GM18499 (cell line): Measurements from ENCODE around the gene SLC9A9.
A peak's percentile ranks its signal among the peaks of the same experiment; 100 is the strongest.

Experiments
- ATAC-seq: cut with Tn5 transposase; IDR thresholded peaks from one replicate; pipeline ENCODE4 v1.9.1; 2021; ENCODE audit warnings: moderate number of reproducible peaks; ENCODE audit not compliant: insufficient read depth, unreplicated experiment

SLC9A9 gene

DNA sequence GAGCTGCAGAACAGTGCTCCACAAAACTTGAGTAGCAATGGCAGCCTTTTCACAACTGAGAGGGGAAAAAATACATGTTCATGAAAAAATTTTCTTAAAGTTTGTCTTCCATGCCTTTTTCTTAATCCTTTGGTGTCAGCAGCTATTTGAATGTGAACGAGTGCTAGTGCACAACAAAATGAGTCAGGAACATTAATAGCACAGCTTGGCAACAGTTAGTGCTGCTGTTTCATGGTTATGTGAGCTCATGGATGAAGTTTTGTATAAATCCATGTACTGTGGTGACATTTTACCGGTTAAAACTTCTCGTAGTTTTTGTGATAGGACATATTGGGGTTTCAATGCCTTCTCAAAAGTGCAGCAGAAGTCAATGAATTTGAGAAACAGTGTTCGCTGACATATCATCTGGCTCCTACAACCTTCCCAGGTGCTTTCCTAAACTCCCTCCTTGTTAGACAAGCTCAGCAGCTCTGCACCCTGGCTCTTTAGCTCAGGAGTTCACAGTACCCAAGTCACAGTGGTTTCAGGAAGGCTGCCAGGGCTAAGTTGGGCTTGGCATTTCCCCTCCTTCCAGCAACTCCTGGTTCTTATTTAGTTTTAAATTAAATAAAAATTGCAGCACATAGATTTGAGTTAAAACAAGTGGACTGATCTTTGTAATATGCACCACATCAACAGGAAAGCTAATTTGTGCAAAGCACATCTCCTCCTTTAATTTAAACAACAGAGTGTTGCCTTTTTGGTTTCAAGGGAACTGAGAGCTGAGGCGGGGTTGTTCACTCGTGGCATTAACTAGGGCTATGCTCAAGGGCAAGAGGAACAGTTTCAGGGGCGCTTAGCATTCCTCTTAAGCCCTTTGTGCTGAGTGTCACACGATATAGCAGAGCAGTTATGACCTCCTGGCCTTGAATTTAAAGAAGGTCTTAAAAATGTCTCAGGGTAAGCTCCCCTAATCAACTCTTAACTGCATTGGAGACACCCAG lies 365.9 kb downstream of the SLC9A9 start:
- ATAC-seq = no peak

DNA sequence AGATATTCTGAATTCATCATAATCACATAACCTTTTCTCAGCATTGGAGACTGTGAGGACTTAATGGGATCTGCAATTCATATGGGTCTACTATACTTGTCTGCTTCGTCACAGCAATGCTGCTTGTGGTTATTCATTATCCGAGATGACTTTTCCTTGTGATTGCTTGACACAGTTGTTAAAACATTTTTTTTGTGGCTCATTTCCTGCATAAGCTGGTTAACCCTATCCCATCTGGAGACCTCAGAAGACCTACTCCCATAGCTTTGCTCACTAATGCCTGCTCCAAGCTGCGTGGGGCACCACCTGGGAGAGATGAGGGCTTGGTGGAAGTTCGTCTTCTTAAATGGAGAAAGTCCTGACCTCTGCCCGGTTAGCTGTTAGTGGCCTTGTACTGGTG lies 367.9 kb downstream of the SLC9A9 start:
- ATAC-seq = no peak

GRCh38 chr3:143479727-143480126 lies 368.5 kb downstream of the SLC9A9 start:
- ATAC-seq = no peak

GRCh38 chr3:143478115-143478693 lies 370.1 kb downstream of the SLC9A9 start:
- no peak for ATAC-seq

- ATAC-seq = no peak
Observed at GRCh38 chr3:143476965-143477640, 371.2 kb downstream of the SLC9A9 start.

- ATAC-seq = no peak
Observed at GRCh38 chr3:143475981-143476380, 372.3 kb downstream of the SLC9A9 start.

GRCh38 chr3:143472731-143473523 lies 375.3 kb downstream of the SLC9A9 start:
- ATAC-seq = no peak

DNA sequence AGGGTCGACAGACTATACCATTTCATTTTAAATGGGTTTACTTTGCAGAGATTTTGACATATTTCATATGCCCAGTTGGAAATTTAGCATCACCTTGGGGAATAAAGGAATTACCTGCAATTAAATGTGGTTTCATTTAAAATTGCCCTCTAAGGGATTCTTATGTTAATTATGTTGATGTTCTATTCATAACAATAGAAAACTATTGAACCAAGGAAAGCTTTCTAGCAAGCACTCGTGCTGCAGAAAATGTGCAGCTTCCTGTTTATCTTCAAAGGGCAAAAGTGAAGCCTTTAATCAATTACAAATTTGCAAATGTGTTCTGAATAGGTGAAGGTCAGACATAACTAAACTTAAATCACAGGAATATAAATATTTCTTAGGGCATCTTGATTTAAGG lies 376.6 kb downstream of the SLC9A9 start:
- no peak for ATAC-seq

DNA sequence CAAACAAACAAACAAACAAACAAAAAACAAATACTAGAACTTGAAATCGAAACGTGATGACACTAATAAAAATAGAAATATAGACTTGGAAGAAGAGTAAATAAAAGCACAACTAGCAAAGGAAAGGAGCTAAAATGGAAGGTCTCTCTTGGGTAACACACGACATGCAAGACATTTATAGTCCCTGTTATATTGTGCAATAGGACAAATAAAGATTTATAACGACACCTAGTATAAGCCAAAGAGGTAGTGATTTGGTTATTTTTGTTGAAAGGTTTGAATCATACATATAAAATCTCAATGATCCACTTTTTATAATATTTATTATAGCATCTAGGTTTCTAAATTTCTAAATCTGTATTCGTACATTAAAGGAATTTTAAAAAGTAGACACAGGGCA lies 379.1 kb downstream of the SLC9A9 start:
- no peak for ATAC-seq

- ATAC-seq = no peak
Observed at GRCh38 chr3:143465666-143466065, 382.6 kb downstream of the SLC9A9 start.

DNA sequence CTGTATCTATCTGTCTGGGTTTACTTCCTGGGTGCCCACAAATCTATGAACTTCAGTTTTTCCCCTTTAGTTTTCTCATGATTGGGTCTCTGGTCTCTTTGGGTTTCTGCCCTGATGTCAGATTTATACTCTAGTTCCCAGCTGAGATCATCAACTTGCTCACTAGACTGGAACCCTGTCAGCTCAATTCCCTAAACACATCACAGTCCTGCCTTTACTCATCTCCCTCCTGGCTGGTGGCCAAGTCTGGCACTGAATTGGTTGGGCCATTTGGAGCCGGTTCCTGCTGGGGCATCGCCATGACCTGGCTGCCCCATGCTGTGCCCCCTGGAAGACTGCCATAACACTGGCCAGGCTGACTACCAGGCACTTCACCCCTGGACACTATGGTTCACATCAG lies 383.4 kb downstream of the SLC9A9 start:
- no peak for ATAC-seq

- no peak for ATAC-seq
Observed at GRCh38 chr3:143455480-143455879, 392.8 kb downstream of the SLC9A9 start.

DNA sequence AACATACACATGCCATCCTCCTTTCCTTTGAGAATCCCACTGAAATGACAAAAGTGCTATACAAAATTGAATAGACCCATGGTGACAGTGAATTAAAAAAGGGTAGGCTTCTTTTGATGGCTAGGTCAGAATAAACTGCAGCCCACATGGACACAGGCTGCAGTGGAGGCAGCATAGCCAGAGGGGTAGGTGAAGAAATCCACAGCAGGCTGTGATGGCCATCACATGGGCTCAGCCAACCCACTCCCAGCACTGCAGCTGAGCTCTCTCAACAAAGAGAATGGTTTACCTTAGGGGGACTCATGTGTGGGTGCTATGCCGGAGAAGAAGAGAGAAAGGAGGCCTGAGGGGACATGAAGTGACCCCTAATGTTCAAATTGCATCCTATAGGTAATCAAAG lies 397.6 kb downstream of the SLC9A9 start:
- ATAC-seq = no peak

DNA sequence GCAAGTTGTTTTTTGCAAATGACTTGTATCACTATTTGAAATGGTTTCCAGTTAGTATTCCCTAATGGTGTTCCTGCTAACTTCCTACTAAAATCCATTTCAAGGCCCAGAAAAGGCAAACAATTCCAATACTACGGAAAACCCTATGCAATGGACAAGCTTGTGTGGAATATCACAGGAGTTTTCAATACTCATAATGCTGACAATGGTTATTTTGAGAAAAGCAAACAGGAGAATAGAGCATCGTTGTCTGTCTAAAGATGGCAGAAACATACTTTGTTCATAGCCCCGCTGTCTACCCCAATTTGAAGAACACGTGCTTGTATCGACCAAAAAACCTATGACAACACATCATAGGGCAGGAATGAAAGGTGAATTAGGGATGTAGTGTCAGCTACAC lies 400.8 kb downstream of the SLC9A9 start:
- no peak for ATAC-seq

DNA sequence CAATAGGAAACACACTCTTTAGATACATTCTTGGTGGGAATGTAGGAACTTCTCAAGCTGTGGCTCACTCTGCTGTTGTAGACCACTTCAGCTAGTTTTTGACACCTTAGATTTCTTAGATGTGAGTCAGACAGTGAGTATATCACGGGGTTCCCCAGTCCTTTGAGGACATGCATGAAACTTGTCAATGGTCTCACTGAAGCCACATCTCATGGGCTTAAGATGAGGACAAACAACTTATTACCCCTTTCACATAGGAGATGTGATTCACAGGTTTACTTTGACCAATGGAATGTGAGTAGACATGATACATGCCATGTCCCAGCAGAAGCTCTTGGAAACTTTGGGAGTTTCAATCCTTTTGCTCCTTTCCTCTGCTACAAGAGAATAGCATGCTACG lies 403.1 kb downstream of the SLC9A9 start:
- peak; percentile 89 for ATAC-seq

DNA sequence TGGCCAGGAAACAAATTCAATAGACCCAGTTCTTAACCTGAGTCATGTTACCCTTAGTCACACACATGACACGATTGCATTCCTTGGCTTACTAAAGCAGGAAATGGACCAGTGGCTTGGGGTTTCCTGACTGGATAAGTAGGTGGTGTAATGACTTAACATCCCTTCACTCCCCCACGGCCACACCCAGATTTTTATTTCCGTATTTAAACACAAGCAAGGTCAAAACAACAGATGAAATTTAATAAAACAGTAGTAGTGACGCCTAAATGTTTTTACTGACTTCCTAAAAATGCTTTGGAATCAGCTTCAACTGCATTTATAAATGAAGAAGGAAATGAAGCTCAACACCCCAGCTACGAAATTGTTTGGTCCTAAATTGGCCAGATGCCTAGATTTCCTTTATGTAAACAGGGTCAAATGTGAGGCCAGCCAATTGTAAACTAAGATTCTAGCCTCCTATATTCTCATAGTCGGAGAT lies 404.4 kb downstream of the SLC9A9 start:
- ATAC-seq = no peak

- no peak for ATAC-seq
Observed at GRCh38 chr3:143442814-143443447, 405.3 kb downstream of the SLC9A9 start.

DNA sequence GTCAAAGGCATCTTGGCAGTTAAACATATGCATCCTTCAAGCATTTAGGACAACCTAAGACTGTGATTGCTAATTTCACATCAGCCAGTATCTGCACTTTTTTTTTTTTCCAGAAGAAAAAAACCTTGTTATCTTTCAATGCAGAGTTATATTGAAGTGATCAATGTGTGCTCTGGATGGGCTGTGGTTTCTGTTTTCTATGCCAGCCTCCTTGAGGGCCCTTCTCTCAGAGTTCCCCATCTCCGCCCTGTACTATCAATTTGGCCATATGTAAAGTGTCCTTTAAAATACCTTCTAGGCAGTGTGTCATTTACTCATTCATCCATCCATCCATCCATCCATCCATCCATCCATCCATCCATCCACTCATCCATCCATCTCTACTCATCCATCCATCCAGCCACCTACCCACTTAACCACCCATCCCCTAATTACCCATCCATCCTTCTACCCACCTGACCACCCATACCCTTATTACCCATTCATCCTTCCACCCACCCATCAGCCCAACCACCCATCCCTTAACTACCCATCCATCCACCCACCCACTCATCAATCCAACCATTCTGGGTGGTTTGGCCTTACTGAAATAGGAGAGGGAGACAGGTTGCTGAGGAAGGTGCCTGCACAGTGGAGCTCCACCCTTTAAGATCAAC lies 406.6 kb downstream of the SLC9A9 start:
- no peak for ATAC-seq

- no peak for ATAC-seq
Observed at GRCh38 chr3:143439817-143440216, 408.5 kb downstream of the SLC9A9 start.
